H9 (cell line): Measurements from ENCODE around the gene CAMTA1. TPM values are rescaled to one million over a fixed set of nuclear protein-coding genes. Genes with fewer than 3 reads are reported as not detected.

Experiments used
- DNase-seq: peaks from one replicate; pipeline ENCODE4 v3.0.0-alpha.2; 2017
- H2AFZ ChIP-seq: one replicate; pipeline ENCODE4 v1.6.1; 2013; ENCODE audit warnings: mild to moderate bottlenecking, low read length, control low read depth, moderate library complexity
- H2AK5ac ChIP-seq: 2 replicates; pipeline ENCODE4 v1.6.1; 2013; ENCODE audit warnings: low read length, control low read depth, mixed read lengths; ENCODE audit not compliant: insufficient read length
- H2BK120ac ChIP-seq: one replicate; pipeline ENCODE4 v1.6.1; 2013; ENCODE audit warnings: low read depth, mild to moderate bottlenecking, low read length, control low read depth, inconsistent platforms; ENCODE audit not compliant: poor library complexity, severe bottlenecking
- H2BK12ac ChIP-seq: 2 replicates; pipeline ENCODE4 v1.6.1; 2013; ENCODE audit warnings: low read length, control low read depth, mixed read lengths, low read depth; ENCODE audit not compliant: insufficient read length
- H2BK15ac ChIP-seq: 2 replicates; pipeline ENCODE4 v1.6.1; 2013; ENCODE audit warnings: low read depth, low read length, control low read depth
- H2BK20ac ChIP-seq: one replicate; pipeline ENCODE4 v1.6.1; 2013; ENCODE audit warnings: low read depth, mild to moderate bottlenecking, low read length, control low read depth, inconsistent platforms; ENCODE audit not compliant: poor library complexity, severe bottlenecking
- H2BK5ac ChIP-seq: 2 replicates; pipeline ENCODE4 v1.6.1; 2013; ENCODE audit warnings: low read length, control low read depth, mixed read lengths; ENCODE audit not compliant: insufficient read length
- H3K14ac ChIP-seq: 2 replicates; pipeline ENCODE4 v1.6.1; 2013; ENCODE audit warnings: low read length, control low read depth; ENCODE audit not compliant: insufficient read depth
- H3K18ac ChIP-seq: 2 replicates; pipeline ENCODE4 v1.6.1; 2013; ENCODE audit warnings: low read depth, mild to moderate bottlenecking, mixed read lengths, low read length, control low read depth; ENCODE audit not compliant: insufficient read length
- H3K23ac ChIP-seq: 2 replicates; pipeline ENCODE4 v1.6.1; 2013; ENCODE audit warnings: low read length, control low read depth, mixed read lengths, low read depth; ENCODE audit not compliant: insufficient read length
- H3K23me2 ChIP-seq: 2 replicates; pipeline ENCODE4 v1.6.1; 2013; ENCODE audit warnings: low read depth, mild to moderate bottlenecking, mixed read lengths, low read length, control low read depth; ENCODE audit not compliant: insufficient read length, poor library complexity, severe bottlenecking
- H3K27ac ChIP-seq: 2 replicates; pipeline ENCODE4 v1.5.1; 2013; ENCODE audit warnings: low read length, control low read depth, mixed read lengths, low read depth; ENCODE audit not compliant: insufficient read length
- H3K27me3 ChIP-seq: 2 replicates; pipeline ENCODE4 v1.6.1; 2013; ENCODE audit warnings: low read length, control low read depth, inconsistent platforms; ENCODE audit not compliant: insufficient read depth
- H3K4ac ChIP-seq: 2 replicates; pipeline ENCODE4 v1.6.1; 2013; ENCODE audit warnings: low read depth, mild to moderate bottlenecking, control low read depth, inconsistent platforms, low read length, moderate library complexity
- H3K4me1 ChIP-seq: 2 replicates; pipeline ENCODE4 v1.6.1; 2013; ENCODE audit warnings: low read length, control low read depth, inconsistent platforms; ENCODE audit not compliant: insufficient read depth
- H3K4me2 ChIP-seq: 2 replicates; pipeline ENCODE4 v1.6.1; 2013; ENCODE audit warnings: low read length, control low read depth, mixed read lengths; ENCODE audit not compliant: insufficient read length, insufficient read depth
- H3K56ac ChIP-seq: 2 replicates; pipeline ENCODE4 v1.6.1; 2013; ENCODE audit warnings: low read depth, mild to moderate bottlenecking, mixed read lengths, low read length, control low read depth; ENCODE audit not compliant: insufficient read length
- H3K79me1 ChIP-seq: 2 replicates; pipeline ENCODE4 v1.6.1; 2013; ENCODE audit warnings: low read depth, mild to moderate bottlenecking, moderate library complexity, low read length, control low read depth, inconsistent platforms; ENCODE audit not compliant: insufficient read depth, poor library complexity, severe bottlenecking
- H3K79me2 ChIP-seq: 2 replicates; pipeline ENCODE4 v1.6.1; 2013; ENCODE audit warnings: low read length, control low read depth, inconsistent platforms; ENCODE audit not compliant: insufficient read depth
- H3K9ac ChIP-seq: 2 replicates; pipeline ENCODE4 v1.6.1; 2013; ENCODE audit warnings: low read length, control low read depth, mixed read lengths; ENCODE audit not compliant: insufficient read length; ENCODE audit errors: extremely low read depth
- H3K9me3 ChIP-seq: one replicate; pipeline ENCODE4 v1.6.1; 2013; ENCODE audit warnings: low read depth, low read length, inconsistent platforms; ENCODE audit not compliant: control insufficient read depth
- H3T11ph ChIP-seq: one replicate; pipeline ENCODE4 v1.6.1; 2013; ENCODE audit warnings: mild to moderate bottlenecking, low read length, control low read depth, inconsistent platforms
- H4K20me1 ChIP-seq: one replicate; pipeline ENCODE4 v1.6.1; 2013; ENCODE audit not compliant: control insufficient read depth, insufficient read length, insufficient read depth
- H4K5ac ChIP-seq: 2 replicates; pipeline ENCODE4 v1.6.1; 2013; ENCODE audit warnings: low read depth, mild to moderate bottlenecking, mixed read lengths, low read length, control low read depth; ENCODE audit not compliant: insufficient read length
- H4K8ac ChIP-seq: replicated peaks from 2 replicates; pipeline ENCODE4 v1.6.1; 2013; ENCODE audit warnings: low read length, control low read depth, mixed read lengths, low read depth; ENCODE audit not compliant: insufficient read length
- H4K91ac ChIP-seq: 2 replicates; pipeline ENCODE4 v1.6.1; 2013; ENCODE audit warnings: low read depth, mild to moderate bottlenecking, moderate library complexity, mixed read lengths, low read length, control low read depth; ENCODE audit not compliant: insufficient read length
- H3K27ac Mint-ChIP-seq, 3 experiments: 2 replicates in 2 of 3; 3 replicates in 1 of 3; pipeline ENCODE4 v1.8.0; 2020 to 2021; ENCODE audit warnings: mixed read lengths in 3 of 3, mild to moderate bottlenecking in 1 of 3, moderate library complexity in 1 of 3
- H3K27me3 Mint-ChIP-seq: 2 replicates; pipeline ENCODE4 v1.8.0; 2021; ENCODE audit warnings: low read depth, mild to moderate bottlenecking, moderate library complexity, mixed read lengths
- H3K36me3 Mint-ChIP-seq, 3 experiments: 2 replicates in 2 of 3; 3 replicates in 1 of 3; pipeline ENCODE4 v1.8.0; 2020 to 2021; ENCODE audit warnings: low read depth in 3 of 3, mixed read lengths in 3 of 3; ENCODE audit not compliant: insufficient read depth in 1 of 3
- H3K4me1 Mint-ChIP-seq, 2 experiments: 2 replicates each; pipeline ENCODE4 v1.8.0; 2020; ENCODE audit warnings: mixed read lengths in 2 of 2
- H3K4me3 Mint-ChIP-seq, 2 experiments: 2 replicates in 1 of 2; 3 replicates in 1 of 2; pipeline ENCODE4 v1.8.0; 2020 to 2021; ENCODE audit warnings: mild to moderate bottlenecking in 2 of 2, mixed read lengths in 2 of 2, moderate library complexity in 1 of 2
- H3K9me3 Mint-ChIP-seq, 2 experiments: 2 replicates in 1 of 2; 3 replicates in 1 of 2; pipeline ENCODE4 v1.8.0; 2020; ENCODE audit warnings: mild to moderate bottlenecking in 2 of 2, mixed read lengths in 2 of 2, moderate library complexity in 1 of 2
- CTCF ChIP-seq: fragments of 200-600 bp; sonication (generic); conservative IDR thresholded peaks from 3 replicates; pipeline ENCODE4 v1.8.0; 2021; ENCODE audit warnings: antibody characterized with exemption, mild to moderate bottlenecking
- WGBS: extraction: QIAGEN DNeasy Blood & Tissue Kit; methylation state at CpG from one replicate; pipeline ENCODE4 v1.1.7; 2013; ENCODE audit warnings: missing lambda C conversion rate, low lambda C conversion rate, mixed read lengths; ENCODE audit not compliant: insufficient read length; ENCODE audit errors: extremely low coverage; 5-methylcytosine and 5-hydroxymethylcytosine counted together
- total RNA-seq: library from RNA; stranded (reverse); gene quantifications from 2 replicates; pipeline ENCODE4 v1.2.1, GENCODE V29; 2021

CAMTA1 gene
- total RNA-seq, 1 experiment from 2014 or later: 115 TPM

GRCh38 chr1:7658099-7658498 lies 872.8 kb downstream of the CAMTA1 start:
- Histone ChIP-seq H3T11ph (no peak overlapping the region), H2BK5ac (no peak overlapping the region), H3K4me1 (no peaks in the 10 kb centered on the region), H3K4ac (no peak overlapping the region), H3K56ac (no peak overlapping the region), H2BK120ac (no peak overlapping the region), H3K4me2 (no peak overlapping the region), H4K5ac (no peak overlapping the region), H4K20me1 (no peaks in the 10 kb centered on the region), H2BK20ac (no peak overlapping the region), H3K9me3 (no peaks in the 10 kb centered on the region), H3K79me2 (no peaks in the 10 kb centered on the region), H3K27ac (no peak overlapping the region), H2BK12ac (no peak overlapping the region), H3K23ac (no peak overlapping the region), H2BK15ac (no peak overlapping the region), H3K9ac (no peak overlapping the region), H3K27me3 (no peaks in the 10 kb centered on the region), H2AFZ (no peak overlapping the region), H3K14ac (no peak overlapping the region), H4K8ac (no peak overlapping the region), H3K18ac (no peak overlapping the region), H3K23me2 (no peaks in the 10 kb centered on the region), H3K79me1 (no peaks in the 10 kb centered on the region), H4K91ac (no peak overlapping the region), H2AK5ac (no peak overlapping the region)
- WGBS: no CpG with 5 or more reads among the region's 7 CpGs
- peaks cover 0 to 4% (median 0%) of the 10 kb centered on the region in 3 experiments; a peak in 2 of 7 replicates for H3K36me3 Mint-ChIP-seq
- no peak for TF ChIP-seq CTCF
- H3K9me3 Mint-ChIP-seq: no peaks in the 10 kb centered on the region; a peak in 2 of 5 replicates
- no peak for DNase-seq
- H3K4me1 Mint-ChIP-seq: peaks cover 0 to 8% of the 10 kb centered on the region in 2 experiments; a peak in 2 of 4 replicates
- no peaks in the 10 kb centered on the region for H3K27me3 Mint-ChIP-seq
- no peak overlapping the region for H3K4me3 Mint-ChIP-seq
- H3K27ac Mint-ChIP-seq: no peak overlapping the region
